Measurements from ENCODE around the gene SLC40A1.

Gene SLC40A1

DNA sequence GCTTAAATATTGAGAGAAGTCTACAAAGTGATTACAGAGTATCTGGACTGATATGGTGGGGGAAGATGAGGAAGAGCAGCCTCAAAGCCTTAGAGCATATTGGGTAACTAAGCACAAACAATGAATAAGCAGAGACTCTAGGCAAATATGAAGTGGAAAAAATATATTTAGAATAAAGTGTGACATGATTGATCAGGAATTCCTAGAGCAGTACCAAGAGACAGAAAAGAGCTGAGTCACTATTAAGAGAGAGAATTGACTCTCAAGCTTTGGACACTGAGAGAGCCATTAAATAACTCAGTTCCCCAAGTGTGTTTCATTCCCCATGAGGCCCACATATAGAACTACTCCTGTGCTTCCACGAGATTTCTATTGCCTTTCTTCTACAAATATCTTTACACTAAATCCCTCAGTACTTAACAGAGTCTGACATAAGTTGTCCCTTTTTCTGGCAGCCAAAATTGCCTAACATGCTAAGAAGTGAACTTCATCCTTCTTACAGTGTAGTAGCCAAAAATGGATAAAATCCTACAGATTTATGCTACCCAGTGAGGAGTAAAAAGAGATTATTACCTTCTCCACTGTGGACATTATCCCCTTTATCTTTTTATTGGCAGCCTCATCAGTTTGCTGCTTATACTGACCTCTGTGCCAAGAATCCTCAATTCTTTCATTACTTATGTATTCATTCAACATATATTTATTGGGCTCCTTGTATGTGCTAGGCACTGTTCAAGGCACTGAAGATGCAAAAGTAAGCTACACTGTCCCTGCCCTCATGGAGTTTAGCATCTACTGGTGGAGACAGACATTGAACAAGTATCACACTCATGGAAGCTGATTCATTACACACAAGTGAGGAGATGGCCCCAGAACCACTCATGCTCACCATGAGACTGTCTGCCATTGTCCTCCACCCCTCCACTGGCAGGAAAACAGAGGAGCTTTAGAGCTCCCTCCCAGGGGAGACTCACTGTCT, 45.4 kb downstream of the SLC40A1 start:
- FAIRE-seq: no peak

DNA sequence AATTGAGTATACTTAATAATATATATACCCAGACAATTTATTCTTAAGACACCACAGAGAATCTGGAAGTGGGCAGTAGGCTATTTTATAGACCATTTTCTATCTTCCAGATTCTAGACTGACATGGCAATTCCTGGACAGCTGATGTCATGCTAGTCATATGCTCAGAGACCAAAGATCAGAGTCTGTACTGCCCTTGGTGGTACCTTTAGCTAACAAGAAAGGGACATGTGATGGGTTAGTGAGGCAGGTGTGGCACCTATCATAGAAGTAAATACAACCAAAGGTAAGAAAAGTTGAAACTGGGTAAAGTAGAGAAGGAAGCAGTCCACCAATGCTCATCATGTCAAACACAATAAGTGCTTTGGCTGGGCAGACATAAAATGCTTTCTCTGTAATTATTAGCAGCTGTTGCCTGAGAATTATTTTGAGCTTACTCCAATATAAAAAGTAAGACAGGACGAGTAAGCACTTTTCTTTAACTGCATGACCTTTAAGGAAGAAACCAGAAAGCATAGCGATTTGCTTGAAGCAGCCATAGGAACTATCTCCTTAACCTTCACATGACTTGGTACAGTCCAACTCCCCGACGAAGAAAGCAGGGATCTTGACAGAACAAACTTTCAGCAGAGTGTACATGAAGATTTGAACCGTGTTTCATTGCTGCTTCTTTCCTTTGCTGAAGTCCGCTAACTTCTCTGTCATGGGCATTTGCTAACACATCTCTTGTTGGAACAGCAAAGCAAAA, 47.1 kb downstream of the SLC40A1 start:
- FAIRE-seq: no peak

DNA sequence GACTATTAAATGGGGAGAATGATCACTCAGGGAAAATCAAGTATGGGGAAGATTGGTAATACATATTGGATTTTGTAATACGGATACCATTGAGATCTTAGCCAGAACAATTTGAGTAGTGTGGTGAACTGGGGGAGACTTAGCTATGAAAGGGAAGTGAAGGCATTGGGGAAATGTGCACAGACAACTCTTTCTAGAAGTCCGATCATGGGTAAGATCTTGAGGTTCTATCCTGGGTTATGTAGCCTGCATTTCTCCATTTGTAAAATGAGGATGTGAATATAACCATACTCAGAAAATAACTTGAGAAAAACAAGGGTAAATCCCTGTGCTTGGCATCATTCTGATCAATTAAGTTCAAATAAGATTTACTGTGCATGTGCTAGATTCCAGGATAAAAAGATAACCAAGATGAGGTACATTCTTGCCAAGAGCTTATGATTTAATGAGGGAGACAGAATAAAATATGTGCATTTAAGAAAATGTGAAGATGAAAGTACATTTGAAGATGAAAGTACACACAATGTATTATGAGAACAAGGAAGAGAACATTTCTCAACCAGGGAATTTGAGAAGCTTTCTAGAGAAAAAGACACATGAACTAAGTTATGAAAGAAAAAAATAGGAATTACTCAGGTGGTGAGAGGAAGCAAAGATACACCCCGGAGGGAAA, 49.5 kb downstream of the SLC40A1 start:
- FAIRE-seq: no peak

GRCh38 chr2:189528617-189529016, 52.0 kb downstream of the SLC40A1 start:
- no peak for FAIRE-seq

GRCh38 chr2:189527812-189528592, 52.6 kb downstream of the SLC40A1 start:
- no peak for FAIRE-seq

DNA sequence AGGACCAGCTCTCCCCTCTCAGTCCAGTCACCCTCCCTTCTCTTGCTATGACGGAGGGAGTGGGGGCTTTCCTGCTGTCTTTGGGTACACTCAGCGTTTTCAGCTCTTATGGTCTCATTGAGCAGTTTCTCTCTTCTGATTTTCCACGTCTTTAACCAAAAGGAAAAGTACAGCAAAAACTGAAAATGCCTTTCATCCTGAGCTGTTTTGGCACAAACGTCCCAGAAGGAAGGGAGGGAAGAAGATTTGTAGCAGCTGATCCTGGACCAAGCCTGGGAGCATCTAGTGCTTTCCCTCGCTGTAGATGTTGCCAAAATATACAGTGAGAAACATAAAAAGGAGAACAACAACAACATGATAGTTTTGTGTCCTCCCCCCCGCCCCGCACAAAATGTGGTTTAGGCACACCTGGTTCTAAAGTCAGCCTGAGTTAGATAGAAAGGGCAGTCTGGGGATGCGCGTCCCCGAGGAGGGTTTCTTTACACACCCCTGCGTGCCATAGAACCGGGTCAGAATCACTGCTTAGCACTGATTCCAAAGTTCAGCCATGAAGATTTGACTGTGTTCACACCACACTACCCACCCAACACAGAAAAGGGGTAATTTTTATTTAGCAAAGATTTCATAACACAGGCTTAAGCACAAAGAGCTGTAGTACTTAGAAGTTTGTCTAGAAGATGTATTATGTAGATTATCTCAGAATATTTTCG, 53.4 kb downstream of the SLC40A1 start:
- no peak for FAIRE-seq

DNA sequence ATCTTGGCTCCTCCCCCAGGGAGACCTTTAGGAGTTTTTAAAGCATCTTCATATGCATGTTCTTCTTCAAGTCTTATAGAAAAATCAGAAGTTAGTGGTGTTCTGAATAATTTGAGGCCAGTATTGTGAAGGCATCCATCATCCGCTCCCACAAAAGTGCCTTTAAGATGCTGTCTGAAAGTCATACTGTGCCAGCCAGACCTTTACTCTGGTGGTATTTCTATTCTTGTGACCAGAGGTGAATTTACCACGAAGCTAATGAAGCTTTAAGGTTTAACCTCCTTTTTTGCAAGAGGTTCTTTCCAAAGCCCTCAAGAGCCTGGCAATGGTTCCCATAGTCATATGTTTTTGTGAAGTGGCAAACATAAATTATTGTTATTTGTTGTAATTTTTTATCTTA, 54.3 kb downstream of the SLC40A1 start:
- no peak for FAIRE-seq

DNA sequence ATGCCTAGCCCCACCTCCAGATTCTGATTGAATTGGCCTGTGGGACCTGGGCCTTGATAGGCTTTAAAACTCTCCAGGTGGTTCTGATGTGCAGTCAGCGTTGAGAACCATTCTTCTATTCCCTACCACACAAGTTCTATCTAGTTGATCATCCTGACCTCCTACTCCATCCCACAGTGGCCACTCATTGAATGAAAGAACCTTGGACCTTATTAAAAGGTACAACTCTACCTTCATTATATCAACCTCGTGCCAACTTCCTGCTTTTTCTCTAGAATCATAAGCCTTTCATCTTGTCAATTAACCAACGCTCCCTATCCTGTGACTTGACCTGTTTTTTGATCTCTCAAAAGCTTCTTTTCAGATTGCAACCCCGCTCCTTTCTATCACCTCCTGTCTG, 55.8 kb downstream of the SLC40A1 start:
- no peak for FAIRE-seq

GRCh38 chr2:189522435-189523151, 58.0 kb downstream of the SLC40A1 start:
- FAIRE-seq: peak; percentile 84

- FAIRE-seq: no peak
Measured at GRCh38 chr2:189521699-189522434, 58.7 kb downstream of the SLC40A1 start.

- FAIRE-seq: no peak
Measured at GRCh38 chr2:189519631-189520387, 60.8 kb downstream of the SLC40A1 start.

DNA sequence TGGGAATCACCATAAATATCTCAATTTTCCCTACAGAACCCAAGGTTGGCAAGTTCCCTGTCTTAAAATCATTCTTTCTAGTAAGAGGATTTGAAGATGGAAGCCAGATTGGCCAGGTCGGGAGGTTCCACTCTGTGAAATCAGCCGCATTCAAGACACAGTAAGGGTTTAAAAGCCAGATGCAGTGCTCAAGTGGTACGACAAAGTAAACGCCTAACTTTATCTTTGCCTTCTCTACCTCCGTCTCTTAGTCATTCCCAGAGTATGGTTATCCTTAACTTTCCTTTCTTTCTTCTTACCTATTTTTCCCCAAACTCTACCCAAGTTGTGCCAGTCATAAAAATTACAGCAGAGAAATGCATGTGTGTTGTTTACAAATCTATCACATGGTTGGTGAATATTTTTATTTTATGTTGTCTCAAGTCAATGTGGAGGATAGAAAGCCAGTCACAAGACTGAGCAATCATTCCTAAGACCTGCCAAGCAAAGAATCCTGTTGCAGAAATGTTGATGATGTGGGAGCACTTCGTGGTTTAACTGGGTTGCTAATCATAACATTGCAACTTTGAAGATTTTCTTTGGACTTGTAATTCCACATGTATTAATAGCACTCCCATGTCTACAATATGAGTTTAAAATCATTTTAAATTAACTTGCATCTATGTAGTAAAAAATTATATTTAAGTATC, 62.6 kb downstream of the SLC40A1 start:
- no peak for FAIRE-seq

DNA sequence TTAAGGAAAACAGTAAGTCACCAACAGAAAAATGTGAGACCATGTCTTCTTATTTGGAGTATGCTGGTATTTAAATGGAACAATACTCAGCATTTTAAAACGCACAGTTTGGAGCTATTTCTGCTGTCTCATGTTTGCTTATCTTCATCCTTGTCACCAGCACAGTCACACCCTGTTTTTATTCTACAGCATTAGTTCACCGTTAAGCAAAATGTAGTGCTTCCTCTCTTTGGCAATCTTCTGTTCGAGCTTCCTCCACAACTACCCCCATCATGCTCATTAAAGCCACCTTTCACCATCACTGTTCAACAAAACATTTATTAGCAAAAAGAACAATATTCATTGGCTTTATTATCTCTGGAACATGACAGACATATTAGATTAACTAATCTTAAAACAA, 64.0 kb downstream of the SLC40A1 start:
- FAIRE-seq: no peak

GRCh38 chr2:189515264-189515663, 65.3 kb downstream of the SLC40A1 start:
- FAIRE-seq: no peak

DNA sequence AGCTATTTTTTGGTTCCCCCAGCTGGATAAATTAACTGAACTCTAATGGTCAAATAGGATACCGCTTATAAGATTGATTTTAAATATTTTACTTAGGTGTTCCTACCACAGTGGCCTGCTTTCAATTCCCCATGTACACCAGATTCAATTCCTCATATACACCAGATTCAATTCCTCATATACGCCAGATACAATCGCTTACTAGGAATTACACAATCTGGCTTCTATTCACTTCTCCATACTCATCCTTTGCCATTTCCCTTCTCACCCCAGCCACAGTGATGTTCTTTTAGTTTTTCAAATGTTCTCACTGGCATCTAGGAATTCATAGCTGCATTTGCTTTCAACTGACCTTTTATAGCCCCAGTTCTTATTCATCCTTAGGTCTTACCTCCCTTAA, 66.5 kb downstream of the SLC40A1 start:
- FAIRE-seq: no peak

DNA sequence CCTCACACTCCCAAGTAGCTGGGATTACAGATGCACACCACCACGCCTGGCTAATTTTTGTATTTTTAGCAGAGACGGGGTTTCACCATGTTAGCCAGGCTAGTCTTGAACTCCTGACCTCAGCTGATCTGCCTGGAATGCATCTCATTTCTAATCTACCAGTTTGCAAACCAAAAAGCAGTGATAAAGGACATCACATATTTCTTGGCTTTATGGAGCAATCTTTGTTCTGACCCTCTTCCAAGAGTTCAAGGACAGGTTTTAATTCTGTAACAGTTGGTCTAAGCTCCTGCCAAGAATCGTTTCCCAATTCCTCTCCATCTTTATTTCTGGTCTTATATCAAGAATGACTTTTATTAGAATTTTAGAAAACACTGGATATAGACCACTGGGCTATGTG, 67.7 kb downstream of the SLC40A1 start:
- no peak for FAIRE-seq

DNA sequence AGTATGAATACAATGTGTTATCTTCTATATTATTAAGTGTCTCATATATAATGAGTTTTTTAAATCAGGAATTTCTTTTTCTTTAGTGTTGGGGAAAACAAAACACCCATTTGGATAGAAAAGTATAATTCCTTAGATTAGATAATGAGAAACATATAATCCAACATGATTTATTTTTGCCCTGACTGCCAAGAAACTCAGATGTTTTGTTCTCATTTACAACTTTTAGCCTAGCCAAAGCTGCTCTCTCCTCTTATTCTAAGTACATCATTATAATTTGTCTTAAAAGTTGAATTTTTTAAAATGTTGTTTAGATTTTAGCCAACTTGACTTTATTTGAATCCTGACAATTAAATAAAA, 68.6 kb downstream of the SLC40A1 start:
- peak; percentile 66 for FAIRE-seq

- no peak for FAIRE-seq
Measured at GRCh38 chr2:189511210-189511959, 69.2 kb downstream of the SLC40A1 start.

Data from colon (tissue), 2 donors.